Fibroblast of skin of left quadriceps (primary cell): ENCODE measurements around the gene CCDC117.
"Not testable (repeated sequence)": the region's sequence is repeated elsewhere in the genome, so short reads cannot be mapped to it uniquely, and the experiment has no call there.

Source experiments
- DNase-seq, 2 experiments: peaks; one replicate each; pipeline ENCODE4 v3.0.0-alpha.2; 2013; ENCODE audit warnings: low read depth in 2 of 2

CCDC117 gene

DNA sequence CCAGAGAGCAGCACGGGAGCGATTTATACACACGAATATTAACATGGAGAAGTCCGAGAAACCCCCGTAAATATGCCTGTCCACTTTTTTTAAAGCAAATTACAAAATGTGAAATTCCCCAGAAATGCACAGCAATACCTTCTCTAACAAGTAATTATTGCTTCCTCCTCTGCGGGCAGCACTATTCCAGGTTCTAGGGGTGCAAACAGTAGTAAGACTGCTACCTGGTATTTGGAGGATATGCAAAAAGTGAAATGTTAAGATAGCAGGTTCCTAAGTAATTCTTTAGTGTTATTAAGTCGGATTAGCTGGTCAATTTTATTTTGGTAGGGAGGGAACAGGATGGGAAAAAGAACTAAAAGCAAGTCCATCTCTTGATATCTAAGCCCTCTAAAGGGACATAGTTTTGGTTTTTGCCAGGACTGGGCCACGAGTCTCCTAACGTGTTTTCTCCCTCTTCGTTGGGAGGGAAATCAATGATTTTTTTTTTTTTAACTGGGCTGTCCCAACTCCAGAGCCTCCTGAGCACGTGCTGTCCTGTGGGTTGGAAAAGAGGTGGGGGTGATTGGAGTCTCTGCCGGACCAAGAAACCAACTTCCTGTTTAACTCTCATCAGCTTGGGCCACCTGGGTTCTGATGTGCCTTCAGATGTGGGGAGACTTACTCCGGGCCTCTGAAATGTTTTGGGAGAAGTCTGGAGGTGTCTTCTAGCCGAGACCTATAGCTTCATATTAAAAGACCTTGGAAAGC, 29.5 kb downstream of the CCDC117 start:
- no peak for DNase-seq

DNA sequence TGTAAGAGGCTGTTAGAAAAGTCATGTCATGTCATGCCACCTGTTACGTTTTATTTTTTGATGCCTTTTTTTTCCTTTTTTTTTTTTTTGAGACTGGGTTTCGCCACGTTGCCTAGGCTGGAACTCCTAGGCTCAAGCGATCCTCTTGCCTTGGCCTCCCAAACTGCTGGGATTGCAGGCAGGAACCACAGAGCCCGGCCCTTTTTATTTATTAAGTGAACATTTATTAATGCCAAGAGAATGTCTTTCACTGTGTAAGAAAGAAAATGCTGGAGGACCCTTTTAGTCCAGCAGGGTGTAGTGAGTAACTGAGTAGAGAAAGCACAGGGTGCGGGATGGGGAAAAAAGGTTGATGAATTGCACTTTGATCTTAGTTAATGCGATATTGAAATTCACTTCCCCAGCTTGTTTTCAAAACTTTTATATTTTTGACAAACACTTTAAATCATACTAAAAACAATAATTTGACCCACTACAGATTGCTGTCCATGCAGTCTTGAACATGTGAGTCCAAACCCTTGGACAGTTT, 30.2 kb downstream of the CCDC117 start:
- no peak for DNase-seq

DNA sequence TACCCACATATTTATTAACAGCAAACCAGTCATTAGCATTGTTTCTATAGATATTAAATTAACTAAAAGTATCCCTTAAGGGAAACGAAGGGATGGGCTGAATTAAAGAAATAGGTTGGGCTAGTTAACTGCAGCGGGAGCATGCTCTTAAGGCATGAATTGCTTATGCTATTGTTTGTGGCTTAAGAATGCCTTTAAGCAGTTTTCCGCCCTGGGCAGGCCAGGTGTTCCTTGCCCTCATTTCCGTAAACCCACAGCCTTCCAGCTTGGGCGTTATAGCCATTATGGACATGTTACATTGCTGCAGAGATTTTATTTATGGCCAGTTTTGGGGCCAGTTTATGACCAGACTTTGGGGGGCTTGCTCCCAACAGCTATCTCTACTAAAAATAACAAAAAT, 32.9 kb downstream of the CCDC117 start:
- not testable (repeated sequence) for DNase-seq

DNA sequence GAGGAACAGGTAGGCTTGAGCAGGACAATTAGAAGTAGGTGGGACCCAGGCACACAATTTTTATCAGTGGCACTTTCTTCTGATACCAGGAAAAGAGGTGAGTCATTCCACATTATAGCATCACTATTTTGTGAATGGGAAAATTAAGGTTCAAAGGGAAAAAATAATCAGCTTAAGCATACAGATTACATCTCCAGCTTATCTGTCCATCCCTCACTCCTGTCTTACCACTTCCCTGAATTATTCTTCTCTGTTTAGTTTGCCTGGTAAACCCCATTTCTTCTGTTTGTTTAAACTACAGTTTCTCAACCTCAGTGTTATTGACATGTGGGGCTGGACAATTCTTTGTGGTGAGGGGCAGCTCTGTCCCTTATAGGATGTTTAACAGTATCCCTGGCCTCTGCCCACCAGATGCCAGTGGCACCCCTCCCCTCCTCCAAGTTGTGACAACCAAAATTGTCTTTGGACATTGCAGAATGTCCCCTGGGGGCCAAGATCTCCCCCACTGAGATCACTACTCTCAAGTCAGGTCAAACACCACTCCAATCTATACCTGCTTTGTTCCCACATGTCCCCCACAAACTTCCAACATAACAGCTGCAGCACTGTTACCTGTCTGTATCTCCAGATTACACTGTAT, 36.3 kb downstream of the CCDC117 start:
- no peak for DNase-seq

DNA sequence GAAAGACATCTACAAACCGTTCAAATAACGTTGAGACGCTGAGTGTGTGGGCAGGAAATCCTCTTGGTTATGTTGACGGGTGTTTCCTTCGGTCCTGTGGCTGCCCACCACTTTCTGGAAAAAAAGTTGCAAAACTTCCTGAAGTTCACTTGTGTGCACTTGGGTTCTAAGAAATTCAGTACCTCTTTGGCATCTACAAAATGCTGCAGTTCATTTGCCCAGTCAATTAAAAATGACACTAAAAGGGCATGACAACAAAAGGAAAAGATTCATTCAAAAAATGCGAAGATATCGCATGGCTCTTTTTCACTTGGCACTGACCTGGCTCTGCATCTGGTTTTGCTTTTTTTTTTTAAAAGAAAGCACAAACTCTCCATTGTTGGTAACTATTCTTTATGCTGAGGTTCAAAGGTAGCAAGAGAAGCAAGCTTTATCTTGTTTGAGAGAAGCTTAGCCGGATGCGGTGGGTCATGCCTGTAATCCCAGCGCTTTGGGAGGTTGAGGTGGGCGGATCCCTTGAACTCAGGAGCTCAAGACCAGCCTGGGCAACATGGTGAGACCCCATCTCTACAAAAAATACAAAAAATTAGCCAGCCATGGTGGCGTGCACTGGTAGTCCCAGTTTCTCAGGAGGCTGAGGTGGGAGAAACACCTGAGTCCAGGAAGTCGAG, 38.5 kb downstream of the CCDC117 start:
- DNase-seq: no peak

DNA sequence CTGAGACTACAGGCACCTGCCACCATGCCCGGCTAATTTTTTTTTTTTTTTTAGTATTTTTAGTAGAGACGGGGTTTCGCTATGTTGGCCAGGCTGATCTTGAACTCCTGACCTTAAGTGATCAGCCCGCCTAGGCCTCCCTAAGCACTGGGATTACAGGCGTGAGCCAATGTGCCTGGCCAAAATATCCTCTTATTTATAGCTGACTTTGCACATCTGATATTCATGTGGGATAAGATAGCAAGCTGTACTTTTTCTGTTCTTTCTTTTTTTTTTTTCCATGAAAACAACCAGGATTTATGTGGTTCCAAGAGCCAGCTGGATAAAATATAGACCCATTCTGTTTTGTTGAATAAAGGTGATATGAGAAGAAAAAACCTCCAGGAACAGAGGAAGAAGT, 40.0 kb downstream of the CCDC117 start:
- DNase-seq: no peak

DNA sequence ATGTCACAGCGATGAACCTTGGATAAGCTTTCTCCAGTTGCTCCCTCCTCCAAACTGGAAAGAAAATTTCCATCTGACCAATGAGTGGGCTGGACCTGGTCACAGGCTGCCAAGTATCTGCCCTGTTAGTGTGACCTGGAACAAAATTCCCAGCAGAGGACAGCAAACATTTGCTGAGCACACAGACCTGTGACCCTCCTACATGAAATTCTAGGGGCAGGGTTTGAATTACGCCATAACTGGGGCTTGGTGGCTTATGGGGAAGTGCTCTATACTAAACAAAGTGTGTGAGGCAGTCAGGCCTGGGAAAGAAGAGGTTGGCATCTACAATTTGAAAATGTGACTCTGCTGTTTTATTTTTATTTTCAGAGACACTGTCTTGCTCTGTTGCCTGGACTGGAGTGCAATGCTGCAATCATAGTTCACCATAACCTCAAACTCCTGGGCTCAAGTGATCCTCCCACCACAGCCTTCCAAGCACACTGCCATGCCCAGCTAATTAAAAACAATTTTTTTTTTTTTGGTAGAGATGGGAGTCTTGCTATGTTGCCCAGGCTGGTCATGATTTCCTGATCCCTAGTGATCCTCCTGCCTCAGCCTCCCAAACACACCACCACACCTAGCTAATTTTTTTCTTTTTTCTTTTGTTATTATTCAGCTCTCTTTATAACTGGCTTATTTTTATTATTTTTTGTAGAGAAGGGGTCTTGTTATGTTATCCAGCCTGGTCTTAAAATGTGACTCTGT, 41.5 kb downstream of the CCDC117 start:
- no peak for DNase-seq

DNA sequence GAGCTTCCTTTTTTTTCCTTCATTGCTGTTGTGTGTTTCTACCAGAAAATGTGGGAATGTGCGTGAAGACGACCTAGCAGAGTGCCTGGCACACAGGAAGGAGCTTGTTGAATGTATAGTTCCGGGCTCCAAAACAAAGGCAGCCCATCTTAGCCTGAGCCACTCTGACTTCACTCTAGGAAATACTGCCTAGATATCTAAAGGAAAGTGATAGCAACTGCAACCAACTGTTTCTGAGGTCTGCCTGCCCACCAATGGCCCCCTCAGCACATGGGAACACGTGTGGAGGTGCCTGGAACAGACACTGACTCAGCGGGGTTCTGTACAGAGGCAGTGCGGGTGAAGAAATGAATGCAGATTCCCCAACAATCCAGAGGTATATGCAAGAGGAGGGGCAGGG, 42.6 kb downstream of the CCDC117 start:
- DNase-seq: no peak

DNA sequence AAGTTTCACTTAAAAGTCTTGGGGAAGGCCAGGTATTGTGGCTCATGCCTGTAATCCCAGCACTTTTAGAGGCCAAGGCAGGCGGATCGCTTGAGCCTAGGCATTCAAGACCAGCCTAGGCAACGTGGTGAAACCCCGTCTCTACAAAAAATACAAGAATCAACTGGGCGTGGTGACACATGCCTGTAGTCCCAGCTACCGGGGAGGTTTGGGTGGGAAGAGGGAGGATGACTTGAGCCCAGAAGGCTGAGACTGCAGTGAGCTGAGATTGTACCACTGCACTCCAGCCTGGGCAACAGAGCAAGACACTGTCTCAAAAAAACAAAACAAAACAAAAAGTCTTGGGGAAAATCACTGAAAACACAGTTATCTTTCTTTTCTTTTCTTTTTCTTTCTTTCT, 43.2 kb downstream of the CCDC117 start:
- no peak for DNase-seq

DNA sequence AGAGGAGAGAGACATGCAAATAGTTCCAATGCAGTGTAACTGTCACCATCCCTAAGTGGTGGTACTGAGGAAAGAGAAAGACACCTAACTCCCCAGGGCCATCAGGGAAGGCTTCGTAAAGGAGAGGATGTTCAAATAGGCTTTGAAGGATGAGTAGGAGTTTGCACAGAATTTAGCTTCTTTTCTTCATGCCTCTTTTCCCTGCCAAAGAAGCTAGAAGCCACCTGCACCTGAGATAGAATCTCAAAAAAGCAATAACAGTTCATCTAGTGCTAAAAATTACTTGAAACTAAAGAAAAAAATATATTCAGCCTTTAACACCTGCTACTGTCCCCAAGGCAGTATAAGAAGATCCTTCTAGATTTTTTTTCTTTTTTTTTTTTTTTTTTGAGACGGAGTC, 44.6 kb downstream of the CCDC117 start:
- no peak for DNase-seq

DNA sequence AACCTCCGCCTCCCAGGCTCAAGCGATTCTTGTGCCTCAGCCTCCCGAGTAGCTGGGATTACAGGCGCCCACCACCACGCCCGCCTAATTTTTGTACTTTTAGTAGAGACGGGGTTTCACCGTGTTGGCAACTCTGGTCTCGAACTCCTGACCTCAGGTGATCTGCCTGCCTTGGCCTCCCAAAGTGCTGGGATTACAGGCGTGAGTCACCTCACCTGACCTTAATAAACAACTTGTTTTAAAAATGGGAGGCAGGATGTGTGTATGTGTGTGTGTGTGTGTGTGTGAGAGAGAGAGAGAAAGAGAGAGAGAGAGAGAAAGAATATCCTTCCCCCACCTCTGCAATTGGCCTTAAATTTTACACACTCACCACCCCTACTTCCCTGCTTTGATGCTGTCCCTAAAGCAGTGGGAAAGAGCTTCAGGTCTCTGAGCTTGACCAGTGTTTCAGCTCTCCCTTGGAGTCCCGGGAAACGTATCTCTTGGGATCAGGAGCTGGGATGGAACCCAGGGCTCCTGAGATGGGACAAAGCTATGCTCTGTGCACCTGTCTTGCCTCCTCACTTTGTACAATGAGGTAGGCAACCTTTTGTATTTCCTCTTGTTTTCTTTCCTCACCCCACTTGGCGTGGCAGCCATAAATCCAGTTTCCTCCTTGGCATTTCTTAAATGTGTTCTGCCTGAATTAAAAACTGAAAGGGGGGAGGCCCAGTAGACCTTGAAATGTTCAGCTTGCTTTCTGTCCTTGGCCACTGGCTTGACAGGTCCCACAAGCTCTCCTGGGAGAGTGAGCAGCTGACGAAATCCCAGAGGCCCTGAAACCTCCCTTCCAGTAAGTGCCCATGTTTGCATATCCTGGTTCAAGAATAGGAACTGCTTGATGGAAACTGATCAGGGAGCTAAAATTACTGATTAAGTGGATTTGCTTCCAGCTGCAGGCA, 45.7 kb downstream of the CCDC117 start:
- no peak for DNase-seq

DNA sequence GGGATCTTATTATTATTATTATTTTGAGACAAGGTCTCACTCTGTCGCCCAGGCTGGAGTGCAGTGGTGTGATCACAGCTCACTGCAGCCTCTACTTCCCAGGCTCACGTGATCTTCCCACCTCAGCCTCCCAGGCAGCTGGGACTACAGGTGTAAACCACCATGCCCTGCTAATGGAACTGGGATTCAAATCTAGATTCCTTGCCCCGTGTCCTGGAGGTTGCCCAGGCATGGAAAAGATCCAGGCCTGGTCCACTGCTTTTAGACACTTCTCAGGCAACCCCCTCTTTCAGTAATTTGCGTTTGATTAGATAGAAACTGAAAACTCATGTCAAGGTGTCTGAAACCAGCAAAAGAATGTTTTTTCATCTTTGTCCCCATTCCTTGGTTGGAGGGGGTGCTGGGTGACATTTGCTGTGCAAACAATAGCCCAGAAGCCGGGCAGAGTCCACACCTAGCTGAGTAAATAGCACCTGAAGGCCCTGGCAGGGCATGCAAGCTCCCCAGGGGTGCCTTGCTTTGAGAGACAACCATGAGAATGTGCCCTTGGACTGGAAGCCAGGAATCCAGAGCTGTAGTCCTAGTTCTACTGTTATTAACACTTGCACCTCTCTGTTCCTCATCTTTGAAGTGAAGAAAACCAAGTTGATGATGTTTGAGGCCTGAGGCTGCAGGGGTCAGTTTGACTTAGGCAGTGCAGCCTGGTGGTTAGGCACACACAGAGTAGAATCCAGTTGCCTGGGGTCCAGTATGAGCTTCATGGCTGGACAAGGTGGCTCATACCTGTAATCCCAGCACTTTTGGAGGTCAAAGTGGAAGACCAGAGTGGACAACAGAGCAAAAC, 47.0 kb downstream of the CCDC117 start:
- no peak for DNase-seq

DNA sequence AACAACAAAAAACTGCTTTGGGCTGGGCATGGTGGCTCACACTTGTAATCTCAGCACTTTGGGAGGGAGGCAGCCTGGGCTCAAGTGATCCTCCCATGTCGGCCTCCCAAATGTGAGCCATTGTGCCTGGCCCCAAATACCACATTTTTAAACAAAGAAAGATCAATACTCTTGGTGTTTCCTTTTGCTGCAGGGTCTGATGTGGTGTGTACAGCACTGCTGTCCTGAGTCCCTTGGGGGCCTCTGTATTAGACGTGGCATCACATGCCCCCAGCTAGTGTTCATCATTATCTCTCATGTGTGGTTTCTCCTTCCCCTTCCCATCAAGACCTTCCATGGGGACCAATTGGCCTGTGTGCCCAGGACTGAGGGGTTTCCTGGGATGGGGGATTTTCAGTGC, 48.4 kb downstream of the CCDC117 start:
- DNase-seq: no peak

DNA sequence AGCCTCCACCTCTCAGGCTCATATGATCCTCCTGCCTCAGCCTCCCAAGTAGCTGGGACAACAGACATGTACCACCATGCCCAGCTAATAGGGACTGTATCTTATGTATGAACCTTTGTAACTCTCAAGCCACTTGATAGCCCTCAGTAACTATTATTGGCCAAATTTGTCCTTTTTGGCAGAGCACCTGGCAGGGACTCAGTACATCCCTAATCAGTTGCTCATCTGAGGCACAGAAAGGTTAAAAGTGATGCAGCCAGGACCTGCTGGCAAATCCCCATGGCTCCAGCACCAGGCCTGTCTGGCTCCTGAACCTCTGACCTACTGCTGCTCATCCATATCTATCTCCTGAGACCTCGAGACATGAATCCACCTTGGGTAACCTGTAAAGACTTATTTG, 49.0 kb downstream of the CCDC117 start:
- no peak for DNase-seq

DNA sequence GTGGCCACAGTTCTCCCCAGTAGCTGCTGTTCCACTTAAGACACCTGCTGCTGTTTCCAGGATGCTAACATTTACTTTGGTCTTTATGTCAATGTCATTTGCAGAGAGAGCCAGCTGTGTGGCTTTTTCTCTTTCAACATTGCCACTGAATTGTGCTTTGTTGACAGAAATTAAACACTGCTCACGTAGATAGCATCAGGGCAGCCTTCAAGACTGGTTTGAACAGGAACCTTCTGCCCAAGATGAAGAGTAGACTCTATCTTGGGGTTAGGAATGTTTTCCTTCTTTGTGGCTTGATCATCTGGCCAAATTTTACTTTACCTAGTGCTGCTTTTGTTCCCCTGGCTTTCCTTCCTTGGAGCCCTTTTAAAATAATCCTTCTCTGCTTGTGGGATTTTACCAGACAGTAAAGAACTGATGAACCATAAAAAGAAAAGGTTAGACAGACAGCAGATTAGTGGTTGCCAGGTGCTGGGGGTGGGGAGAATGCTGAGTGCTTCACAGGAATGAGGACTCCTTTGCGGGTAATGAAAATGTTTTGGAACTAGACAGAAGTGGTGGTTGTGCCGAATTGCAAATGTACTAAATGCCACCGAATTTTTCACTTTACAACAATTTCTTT, 50.5 kb downstream of the CCDC117 start:
- no peak for DNase-seq

DNA sequence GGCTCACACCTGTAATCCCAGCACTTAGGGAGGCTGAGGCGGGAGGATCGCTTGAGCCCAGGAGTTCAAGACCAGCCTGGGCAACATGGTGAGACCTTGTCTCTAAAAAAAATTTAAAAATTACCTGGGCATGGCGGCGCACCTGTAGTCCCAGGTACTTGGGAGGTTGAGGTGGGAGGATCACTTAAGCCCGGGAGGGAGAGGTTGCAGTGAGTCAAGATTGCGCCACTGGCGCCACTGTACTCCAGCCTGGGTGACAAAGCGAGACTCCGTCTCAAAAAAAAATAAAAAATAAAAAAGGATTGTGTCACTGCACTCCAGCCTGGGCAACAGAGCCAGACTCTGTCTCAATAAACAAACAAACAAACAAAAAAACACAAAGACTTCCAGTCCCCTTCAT, 52.0 kb downstream of the CCDC117 start:
- not testable (repeated sequence) for DNase-seq

DNA sequence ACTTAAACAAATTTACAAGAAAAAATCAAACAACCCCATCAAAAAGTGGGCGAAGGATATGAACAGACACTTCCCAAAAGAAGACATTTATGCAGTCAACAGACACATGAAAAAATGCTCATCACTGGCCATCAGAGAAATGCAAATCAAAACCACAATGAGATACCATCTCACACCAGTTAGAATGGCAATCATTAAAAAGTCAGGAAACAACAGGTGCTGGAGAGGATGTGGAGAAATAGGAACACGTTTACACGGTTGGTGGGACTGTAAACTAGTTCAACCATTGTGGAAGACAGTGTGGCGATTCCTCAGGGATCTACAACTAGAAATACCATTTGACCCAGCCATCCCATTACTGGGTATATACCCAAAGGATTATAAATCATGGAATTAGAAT, 53.9 kb downstream of the CCDC117 start:
- DNase-seq: not testable (repeated sequence)

DNA sequence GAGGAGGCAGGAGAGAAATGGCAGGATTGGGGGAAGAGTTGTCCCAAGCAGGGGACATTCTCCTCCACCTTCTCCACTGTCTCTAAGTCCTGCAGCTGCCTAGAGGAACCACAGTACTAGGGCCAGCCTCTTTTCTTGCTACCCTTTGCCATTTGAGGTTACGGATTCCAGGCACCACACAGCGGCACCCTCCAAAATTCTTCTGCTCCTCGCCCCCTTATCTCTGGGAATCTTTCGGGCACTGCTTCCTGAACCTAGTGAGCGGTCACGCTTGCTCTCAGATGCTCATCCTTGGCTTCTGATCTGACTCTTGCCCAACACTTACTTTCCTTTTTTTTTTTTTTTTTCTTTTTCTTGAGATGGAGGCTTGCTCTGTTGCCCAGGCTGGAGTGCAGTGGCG, 54.4 kb downstream of the CCDC117 start:
- DNase-seq: no peak

DNA sequence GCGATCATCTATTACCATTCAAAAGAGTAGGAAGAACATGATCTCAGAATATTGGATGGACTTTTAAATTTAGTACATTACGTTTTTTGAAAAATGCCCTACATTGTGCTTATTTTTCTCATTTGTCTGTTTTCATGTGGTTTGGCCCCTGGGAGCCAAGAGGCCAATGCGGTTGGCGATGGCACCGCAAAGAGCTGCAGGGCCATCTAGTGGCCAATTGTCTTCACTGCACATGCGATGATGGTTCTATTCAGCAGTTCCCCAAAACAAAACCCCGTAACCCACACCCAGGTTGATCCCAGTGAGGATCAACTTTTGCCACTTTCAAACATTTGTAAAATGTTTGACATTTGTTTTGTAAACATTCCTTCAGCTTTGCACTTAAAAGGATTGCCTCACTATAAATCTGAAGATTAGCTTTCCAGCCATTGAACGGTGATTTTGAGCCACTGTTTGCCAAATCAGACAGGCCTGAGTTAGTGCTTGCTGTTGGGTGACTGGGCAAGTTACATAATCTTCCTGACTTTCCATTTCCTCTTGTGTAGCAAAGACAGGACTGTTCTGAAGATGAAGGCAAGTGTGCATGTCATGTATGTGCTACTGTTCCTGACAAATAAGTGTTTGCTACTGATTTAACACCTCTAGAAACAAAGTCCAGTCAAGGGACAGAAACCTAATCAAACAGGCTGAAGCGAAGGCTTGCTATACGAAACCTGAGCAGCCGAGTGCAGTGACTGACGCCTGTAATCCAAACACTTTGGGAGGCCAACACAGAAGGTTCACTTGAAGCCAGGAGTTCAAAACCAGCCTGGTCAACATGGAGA, 57.1 kb downstream of the CCDC117 start:
- peak; percentile 33 to 35 for DNase-seq
